Endometrial microvascular endothelial cells (primary cell): Measurements from ENCODE around the gene PMF1. TPM values are rescaled to one million over a fixed set of nuclear protein-coding genes. Genes with fewer than 3 reads are reported as not detected.

Experiments used
- in situ Hi-C: cut with HindIII; loops from 2 replicates; pipeline ENCODE4 v1.10.0; 2017; ENCODE audit warnings: low sequenced_read_pairs, low pct_unique_long_range_greater_than_20kb; ENCODE audit errors: inconsistent ontology term
- total RNA-seq: library from RNA; depleted of rRNA; stranded (reverse); fragments of >200 nt; gene quantifications from one replicate; pipeline ENCODE4 v1.2.3, GENCODE V29; 2015; ENCODE audit errors: inconsistent ontology term

PMF1 gene
- total RNA-seq, 1 donor from 2014 or later, result 98.5 TPM

- in situ Hi-C loops, result no loop called here
These were observed 36.8 kb downstream of the PMF1 start for GRCh38 chr1:156249593-156249992.

GRCh38 chr1:156251527-156251926 is 38.7 kb downstream of the PMF1 start:
- in situ Hi-C loops, result no loop called here

DNA sequence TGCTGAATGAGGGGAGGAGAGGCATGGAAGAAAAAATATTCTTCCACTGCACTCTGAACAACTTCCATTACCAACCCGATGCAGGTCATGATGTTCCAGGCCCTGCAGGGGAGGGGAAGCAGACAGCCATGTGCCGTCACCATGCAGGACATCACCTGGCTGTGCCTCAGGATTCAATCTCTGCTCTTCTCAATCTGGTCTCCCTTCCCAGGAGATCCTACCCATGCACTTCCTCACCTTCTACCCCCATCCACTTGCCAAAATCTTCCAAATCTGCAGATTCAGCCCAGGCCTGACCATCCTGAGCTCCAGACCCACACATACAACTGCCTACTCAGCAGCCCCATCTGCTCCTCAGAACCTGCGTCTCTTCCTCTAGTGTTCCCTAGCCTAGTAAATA is 40.8 kb downstream of the PMF1 start:
- in situ Hi-C loops, result no loop called here

DNA sequence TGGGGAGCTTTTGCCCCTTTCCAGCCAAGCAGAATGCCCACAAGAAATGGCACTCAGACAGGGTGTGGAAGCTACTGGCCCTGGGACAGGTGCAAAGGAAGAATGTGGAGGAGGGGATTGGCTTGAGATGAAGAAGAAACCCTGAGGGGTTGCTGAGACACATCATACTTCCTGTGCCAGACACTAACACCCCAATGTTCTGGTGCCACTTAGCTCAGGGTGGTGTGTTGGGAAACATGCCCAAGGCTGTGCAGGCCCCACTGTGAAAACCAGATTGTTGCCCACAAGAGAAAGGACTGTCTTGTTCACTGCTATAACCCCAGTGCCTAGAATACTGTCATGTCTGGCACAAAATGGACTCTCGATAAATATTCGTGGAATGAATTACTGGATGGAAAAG is 44.9 kb downstream of the PMF1 start:
- in situ Hi-C loops, result no loop called here

GRCh38 chr1:156258859-156259258 is 46.1 kb downstream of the PMF1 start:
- in situ Hi-C loops, result no loop called here

DNA sequence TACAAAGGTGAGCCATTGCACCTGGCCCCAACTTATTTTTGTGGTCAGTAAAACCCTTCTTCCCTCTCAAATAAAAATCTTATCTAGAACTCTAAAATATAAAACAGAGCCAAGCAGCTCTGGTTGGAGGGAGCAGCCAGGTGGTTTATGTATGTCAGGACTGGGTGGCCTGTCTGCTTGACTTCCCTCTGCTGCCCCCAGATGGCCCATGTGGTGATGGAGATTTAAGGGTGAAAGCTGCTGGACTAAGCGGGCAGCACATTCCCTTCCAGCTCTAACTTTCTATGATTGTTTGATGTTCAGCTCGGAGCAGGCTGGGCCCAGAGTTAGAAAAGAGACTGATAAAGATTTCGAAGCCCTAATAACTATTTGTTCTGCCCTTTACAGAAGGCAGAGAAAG is 47.0 kb downstream of the PMF1 start:
- in situ Hi-C loops, result no loop called here

- in situ Hi-C loops, result no loop called here
These were observed 48.1 kb downstream of the PMF1 start for GRCh38 chr1:156260896-156261295.

GRCh38 chr1:156262461-156263287 is 49.9 kb downstream of the PMF1 start:
- in situ Hi-C loops, result no loop called here

GRCh38 chr1:156263288-156263655 is 50.5 kb downstream of the PMF1 start:
- in situ Hi-C loops, result no loop called here

GRCh38 chr1:156266051-156266450 is 53.2 kb downstream of the PMF1 start:
- in situ Hi-C loops, result no loop called here

DNA sequence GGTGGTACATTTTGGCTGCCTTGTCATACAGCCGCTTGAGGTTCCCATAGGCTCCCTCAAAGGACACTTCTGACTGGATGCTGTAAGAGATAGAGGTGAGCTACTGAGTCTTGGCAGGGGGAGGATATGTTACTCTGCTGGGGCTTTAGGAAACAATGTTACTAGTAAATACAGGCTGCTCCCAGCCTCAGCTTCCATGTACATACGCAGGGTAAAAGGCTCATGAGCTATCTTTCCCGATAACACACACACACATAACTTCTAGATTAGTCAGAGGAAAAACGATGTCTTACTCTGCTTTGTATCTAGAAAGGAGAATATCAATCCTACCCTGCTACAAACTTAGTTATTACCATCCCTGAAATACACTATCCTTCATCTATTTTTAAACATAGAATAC is 55.5 kb downstream of the PMF1 start:
- in situ Hi-C loops, result no loop called here

- in situ Hi-C loops, result no loop called here
These were observed 57.5 kb downstream of the PMF1 start for GRCh38 chr1:156270314-156270713.

GRCh38 chr1:156276532-156276931 is 63.7 kb downstream of the PMF1 start:
- in situ Hi-C loops, result no loop called here

- in situ Hi-C loops, result no loop called here
These were observed 64.2 kb downstream of the PMF1 start for GRCh38 chr1:156276966-156277381.

DNA sequence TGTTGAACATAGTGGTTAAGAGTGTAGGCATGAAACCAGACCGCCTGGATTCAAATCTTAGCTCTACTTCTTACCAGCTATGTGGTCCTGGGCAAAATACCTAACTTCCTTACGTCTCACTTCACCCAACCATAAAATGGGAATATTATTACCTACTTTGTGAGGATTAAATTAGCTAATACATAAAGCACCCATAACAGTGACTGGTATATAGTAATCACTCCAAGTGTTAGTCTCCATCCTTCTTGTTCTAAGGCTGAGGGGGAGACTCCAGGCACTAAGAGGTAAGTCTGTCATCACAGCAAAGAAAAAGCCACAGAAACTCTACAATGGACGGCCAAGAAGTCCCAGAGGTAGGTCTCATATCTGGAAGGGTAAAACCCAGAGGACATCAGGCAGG is 67.0 kb downstream of the PMF1 start:
- in situ Hi-C loops, result no loop called here

- in situ Hi-C loops, result no loop called here
These were observed 68.5 kb downstream of the PMF1 start for GRCh38 chr1:156281281-156281680.

- in situ Hi-C loops, result no loop called here
These were observed 69.1 kb downstream of the PMF1 start for GRCh38 chr1:156281693-156282478.

DNA sequence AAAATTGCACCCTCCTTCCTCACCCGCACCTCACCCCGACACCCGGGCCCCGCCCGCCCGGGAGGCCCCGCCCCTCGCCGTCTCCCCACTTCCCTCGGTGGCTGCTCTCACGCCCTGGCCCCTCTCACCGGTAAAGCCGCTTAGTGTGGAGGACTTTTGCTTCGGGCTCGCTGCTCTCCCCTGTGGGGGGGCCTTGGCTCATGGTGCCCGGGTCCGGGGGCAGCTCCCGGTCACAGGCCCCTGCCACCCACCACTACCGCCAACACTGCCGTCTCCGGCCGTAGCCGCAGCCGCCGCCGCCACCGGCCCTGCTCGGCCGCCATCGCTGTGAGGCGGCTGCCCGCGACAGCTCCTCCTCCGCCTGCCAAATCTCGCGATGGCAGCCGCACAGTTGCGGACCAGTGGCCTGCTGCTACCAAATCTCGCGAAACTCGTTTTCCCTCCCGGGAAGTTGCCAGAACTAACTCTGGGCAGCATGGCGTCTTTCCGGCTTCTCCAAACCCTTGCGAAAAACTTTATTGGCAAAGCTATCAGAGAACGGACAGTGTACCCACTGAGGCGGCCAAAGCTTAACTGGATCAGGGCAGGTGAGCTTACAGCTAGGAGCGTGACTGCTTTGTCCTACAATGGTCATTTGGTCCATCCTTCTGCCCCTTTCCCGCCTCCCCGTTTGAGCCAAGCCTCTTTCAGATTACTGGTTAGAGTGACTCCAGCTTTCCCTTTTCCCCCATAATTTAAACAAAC is 69.8 kb downstream of the PMF1 start, which contains the start of gene SMG5:
SMG5 (minus strand) TSS at position 347 of the 744 bp plus-strand sequence; CDS start at position 202, 145 bp downstream.
- in situ Hi-C loops, result no loop called here

DNA sequence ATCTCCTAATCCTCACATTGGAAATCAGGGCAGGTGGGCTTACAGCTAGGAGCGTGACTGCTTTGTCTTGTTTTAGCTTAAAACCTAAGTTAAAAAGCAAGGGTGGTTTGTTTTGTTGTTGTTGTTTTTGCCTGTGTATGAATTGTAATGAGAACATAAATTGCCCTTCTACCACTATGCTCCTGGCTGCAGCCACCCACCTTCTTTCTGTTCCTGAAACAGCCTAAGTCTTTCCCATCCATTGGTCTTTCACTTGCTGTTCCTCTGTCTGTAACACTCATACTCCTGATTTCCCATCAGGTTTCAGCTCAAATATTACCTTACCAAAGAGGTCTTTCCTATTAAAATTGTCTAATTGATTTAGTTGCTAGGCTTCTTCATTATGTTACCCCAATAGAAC is 70.7 kb downstream of the PMF1 start:
- in situ Hi-C loops, result no loop called here
